Measurements from ENCODE around the gene TREML1. TPM values are rescaled to one million over a fixed set of nuclear protein-coding genes. Genes with fewer than 3 reads are reported as not detected.

TREML1 gene
- total RNA-seq: 1 to 10 TPM in 1 of 2 donors, under 1 TPM in 1; 0.39 to 1.1 TPM
- 1 to 10 TPM; 1.9 to 2.1 TPM for polyA plus RNA-seq (ENCODE audit: insufficient read length in 2 of 2)
- long read RNA-seq, donor 1: 0 reads
- long read RNA-seq, donor 2: 0 reads
- long read RNA-seq, donor 3: 0 reads
- long read RNA-seq, donor 4: 0 reads

- Histone ChIP-seq H3K4me1 (ENCODE audit: control insufficient read depth, insufficient read depth, low read length) (no peaks in the 10 kb centered on the region), H3K27me3 (ENCODE audit: control insufficient read depth, insufficient read depth, low read length) (no peaks in the 10 kb centered on the region), H3K9me3 (ENCODE audit: control insufficient read depth, insufficient read depth, low read length) (no peaks in the 10 kb centered on the region), H3K27ac (ENCODE audit: low read depth, low read length) (no peak within 1 kb of the TSS), H3K36me3 (ENCODE audit: control insufficient read depth, insufficient read depth, low read length) (no peaks in the 10 kb centered on the region), H3K4me3 (ENCODE audit: low read depth, low read length) (no peak within 1 kb of the TSS)
- 80% methylated on average over 5 of the region's 5 CpGs for WGBS (ENCODE audit: insufficient coverage)
- DNase-seq (ENCODE audit: low read depth in 4 of 6, low spot score in 6 of 6): no peak
Measured at GRCh38 chr6:41153992-41154625, at the start of gene TREML1. Gene TREML1 (minus strand): TSS chr6:41154347. CDS start chr6:41154288, 59 bp downstream.

DNA sequence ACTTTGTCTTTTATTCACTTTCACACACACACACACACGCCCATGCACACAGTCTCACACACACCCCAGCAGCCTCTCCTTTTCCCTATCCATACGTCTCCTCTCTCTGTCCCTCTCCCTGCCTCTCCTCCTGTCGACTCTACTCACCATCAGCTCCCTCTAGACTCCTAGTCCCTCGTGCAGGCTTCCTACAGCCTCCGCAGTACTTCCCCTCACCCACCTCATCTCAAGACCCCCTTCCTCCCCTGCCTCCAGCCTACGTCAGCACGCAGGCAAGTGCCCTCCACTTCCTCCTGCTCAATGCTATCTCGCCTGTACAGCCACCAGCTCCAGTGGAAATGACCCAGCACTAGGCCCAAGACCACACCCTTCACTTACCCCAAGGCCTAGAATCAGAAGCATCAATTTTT lies 47.6 kb upstream of the TREML1 start:
- no peak overlapping the region for H3K4me3 ChIP-seq (ENCODE audit: low read depth, low read length)
- H3K27ac ChIP-seq (ENCODE audit: low read depth, low read length): no peak overlapping the region
- no peaks in the 10 kb centered on the region for H3K27me3 ChIP-seq (ENCODE audit: control insufficient read depth, insufficient read depth, low read length)
- H3K9me3 ChIP-seq (ENCODE audit: control insufficient read depth, insufficient read depth, low read length): no peaks in the 10 kb centered on the region
- no peaks in the 10 kb centered on the region for H3K36me3 ChIP-seq (ENCODE audit: control insufficient read depth, insufficient read depth, low read length)
- DNase-seq (ENCODE audit: low read depth in 4 of 6, low spot score in 6 of 6): no peak
- H3K4me1 ChIP-seq (ENCODE audit: control insufficient read depth, insufficient read depth, low read length): no peaks in the 10 kb centered on the region
- WGBS (ENCODE audit: insufficient coverage): 69% methylated on average over 8 of the region's 8 CpGs

DNA sequence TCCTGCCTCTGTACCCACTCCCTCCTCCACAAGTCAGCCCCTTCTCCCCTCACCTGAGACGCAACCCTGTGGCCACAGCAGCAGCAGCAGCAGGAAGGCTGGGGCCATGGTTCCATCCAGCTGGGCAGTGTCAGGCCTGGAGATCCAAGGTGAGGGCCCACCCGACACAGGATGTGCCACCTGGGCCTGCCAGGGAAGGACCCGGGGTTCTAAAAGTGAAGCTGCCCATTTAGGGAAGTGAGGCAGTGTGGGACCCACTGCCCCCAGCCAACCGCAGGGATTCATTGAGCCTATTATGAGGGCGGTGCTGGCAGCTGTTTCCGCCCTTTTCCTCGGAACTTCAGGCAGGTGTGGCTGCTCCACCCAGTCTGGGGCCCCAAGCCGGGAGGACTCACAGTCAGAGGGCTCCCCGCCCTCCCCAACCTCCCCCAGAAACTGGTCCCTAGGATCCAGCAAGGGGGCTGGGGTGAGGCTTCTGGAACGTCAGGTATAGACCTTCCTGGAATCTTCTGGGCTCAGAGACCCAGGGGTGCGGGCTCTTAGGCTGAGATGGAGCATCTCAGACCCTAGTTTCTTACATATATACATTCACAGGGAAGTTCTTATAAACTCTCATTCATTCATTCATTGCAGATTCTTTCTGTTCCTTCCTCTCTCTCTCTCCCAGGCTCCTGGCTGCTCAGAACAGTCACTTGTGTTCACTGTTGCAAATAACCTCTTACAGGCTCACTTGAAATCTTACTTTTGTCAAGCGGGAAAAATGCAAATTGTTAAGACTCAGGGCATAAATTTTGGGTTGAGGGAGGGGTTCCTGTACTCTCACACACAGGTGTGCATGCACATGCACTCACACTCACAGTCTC lies 47.0 kb upstream of the TREML1 start, which contains the start of gene TREML2:
TREML2 (minus strand) TSS at position 249 of the 863 bp plus-strand sequence; CDS start at position 108, 141 bp downstream.
- Histone ChIP-seq H3K9me3 (ENCODE audit: control insufficient read depth, insufficient read depth, low read length) (no peaks in the 10 kb centered on the region), H3K4me1 (ENCODE audit: control insufficient read depth, insufficient read depth, low read length) (no peaks in the 10 kb centered on the region), H3K27ac (ENCODE audit: low read depth, low read length) (no peak within 1 kb of the TSS), H3K27me3 (ENCODE audit: control insufficient read depth, insufficient read depth, low read length) (no peaks in the 10 kb centered on the region), H3K36me3 (ENCODE audit: control insufficient read depth, insufficient read depth, low read length) (no peaks in the 10 kb centered on the region), H3K4me3 (ENCODE audit: low read depth, low read length) (no peak within 1 kb of the TSS)
- 82% methylated on average over 5 of the region's 12 CpGs for WGBS (ENCODE audit: insufficient coverage)
- DNase-seq (ENCODE audit: low read depth in 4 of 6, low spot score in 6 of 6): no peak

- peak in 4 of 6 donors; percentile 0 to 40 (median 4) for DNase-seq (ENCODE audit: low read depth in 4 of 6, low spot score in 6 of 6)
- Histone ChIP-seq H3K27ac (ENCODE audit: low read depth, low read length) (no peak overlapping the region), H3K36me3 (ENCODE audit: control insufficient read depth, insufficient read depth, low read length) (no peaks in the 10 kb centered on the region), H3K9me3 (ENCODE audit: control insufficient read depth, insufficient read depth, low read length) (no peaks in the 10 kb centered on the region), H3K4me3 (ENCODE audit: low read depth, low read length) (no peak overlapping the region), H3K4me1 (ENCODE audit: control insufficient read depth, insufficient read depth, low read length) (no peaks in the 10 kb centered on the region), H3K27me3 (ENCODE audit: control insufficient read depth, insufficient read depth, low read length) (no peaks in the 10 kb centered on the region)
- WGBS (ENCODE audit: insufficient coverage): no CpG with 5 or more reads among the region's 2 CpGs
Measured at GRCh38 chr6:41200296-41200900, 46.3 kb upstream of the TREML1 start.

DNA sequence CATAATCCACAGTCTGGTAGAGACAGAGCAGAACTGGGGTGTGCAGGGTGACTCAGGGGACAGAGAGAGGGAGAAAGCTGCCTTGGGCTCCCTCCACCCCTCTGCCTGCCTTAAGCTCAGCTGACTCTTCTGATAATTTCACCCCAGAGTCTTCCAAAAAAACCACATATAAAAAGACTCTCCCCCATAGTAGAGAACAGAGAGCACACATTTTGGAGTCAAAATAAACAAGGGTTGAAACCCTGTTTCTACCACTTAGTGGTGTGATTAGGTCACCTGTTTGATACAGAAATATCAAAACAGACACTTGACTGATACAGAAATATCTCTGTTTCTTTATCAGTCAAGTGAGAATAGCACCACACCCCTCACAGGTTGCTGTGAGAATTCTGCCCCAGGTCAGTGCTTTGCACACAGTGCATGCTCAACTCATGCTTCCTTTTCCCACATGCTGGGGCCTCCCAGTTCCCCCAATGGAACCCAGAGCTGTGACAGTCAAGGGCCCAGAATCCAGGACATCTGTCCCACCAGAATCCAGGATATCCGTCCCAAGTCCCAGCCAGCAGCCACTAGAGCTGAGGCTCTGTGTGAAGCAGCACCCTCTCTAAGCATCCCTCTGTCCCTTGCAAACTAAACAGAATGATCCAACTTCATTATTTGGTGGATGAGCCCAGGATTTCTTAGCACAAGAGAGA lies 45.6 kb upstream of the TREML1 start:
- WGBS (ENCODE audit: insufficient coverage): 89% methylated on average over 1 of the region's 1 CpG

GRCh38 chr6:41197234-41197633 lies 43.1 kb upstream of the TREML1 start:
- WGBS (ENCODE audit: insufficient coverage): no CpG with 5 or more reads among the region's 3 CpGs
- no peak for DNase-seq (ENCODE audit: low read depth in 4 of 6, low spot score in 6 of 6)
- H3K27ac ChIP-seq (ENCODE audit: low read depth, low read length): no peak overlapping the region
- H3K9me3 ChIP-seq (ENCODE audit: control insufficient read depth, insufficient read depth, low read length): no peaks in the 10 kb centered on the region
- H3K27me3 ChIP-seq (ENCODE audit: control insufficient read depth, insufficient read depth, low read length): no peaks in the 10 kb centered on the region
- no peak overlapping the region for H3K4me3 ChIP-seq (ENCODE audit: low read depth, low read length)
- no peaks in the 10 kb centered on the region for H3K4me1 ChIP-seq (ENCODE audit: control insufficient read depth, insufficient read depth, low read length)
- no peaks in the 10 kb centered on the region for H3K36me3 ChIP-seq (ENCODE audit: control insufficient read depth, insufficient read depth, low read length)

More for the DNA sequence above, 45.6 kb upstream of the TREML1 start:
- Histone ChIP-seq H3K36me3 (ENCODE audit: control insufficient read depth, insufficient read depth, low read length) (no peaks in the 10 kb centered on the region), H3K9me3 (ENCODE audit: control insufficient read depth, insufficient read depth, low read length) (no peaks in the 10 kb centered on the region), H3K27ac (ENCODE audit: low read depth, low read length) (no peak overlapping the region), H3K4me1 (ENCODE audit: control insufficient read depth, insufficient read depth, low read length) (no peaks in the 10 kb centered on the region), H3K4me3 (ENCODE audit: low read depth, low read length) (no peak overlapping the region), H3K27me3 (ENCODE audit: control insufficient read depth, insufficient read depth, low read length) (no peaks in the 10 kb centered on the region)
- DNase-seq (ENCODE audit: low read depth in 4 of 6, low spot score in 6 of 6): no peak

GRCh38 chr6:41194386-41194785 lies 40.2 kb upstream of the TREML1 start:
- H3K4me3 ChIP-seq (ENCODE audit: low read depth, low read length): no peak overlapping the region

DNA sequence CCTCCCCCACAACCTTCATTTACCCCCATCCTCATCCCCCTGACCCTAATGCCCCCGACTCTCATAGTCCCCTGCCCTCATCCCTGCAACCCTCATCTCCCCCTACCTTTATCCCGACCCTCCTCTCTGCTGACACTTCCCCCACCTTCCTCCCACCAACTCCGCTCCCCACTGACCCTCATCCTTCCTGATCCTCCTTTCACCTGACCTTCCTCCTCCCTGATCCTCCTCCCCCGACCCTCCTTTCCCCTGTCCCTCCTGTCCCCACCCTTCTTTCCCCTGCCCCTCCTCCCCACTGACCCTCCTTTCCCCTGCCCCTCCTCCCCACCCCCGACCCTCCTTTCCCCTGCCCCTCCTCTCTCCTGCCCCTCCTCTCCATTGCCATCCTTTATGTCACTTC lies 39.7 kb upstream of the TREML1 start:
- WGBS (ENCODE audit: insufficient coverage): 64% methylated on average over 3 of the region's 5 CpGs
- no peaks in the 10 kb centered on the region for H3K9me3 ChIP-seq (ENCODE audit: control insufficient read depth, insufficient read depth, low read length)

More at GRCh38 chr6:41194386-41194785, 40.2 kb upstream of the TREML1 start:
- Histone ChIP-seq H3K36me3 (ENCODE audit: control insufficient read depth, insufficient read depth, low read length) (no peaks in the 10 kb centered on the region), H3K27ac (ENCODE audit: low read depth, low read length) (no peak overlapping the region), H3K9me3 (ENCODE audit: control insufficient read depth, insufficient read depth, low read length) (no peaks in the 10 kb centered on the region), H3K27me3 (ENCODE audit: control insufficient read depth, insufficient read depth, low read length) (no peaks in the 10 kb centered on the region), H3K4me1 (ENCODE audit: control insufficient read depth, insufficient read depth, low read length) (no peaks in the 10 kb centered on the region)
- no peak for DNase-seq (ENCODE audit: low read depth in 4 of 6, low spot score in 6 of 6)
- 98% methylated on average over 3 of the region's 3 CpGs for WGBS (ENCODE audit: insufficient coverage)

DNA sequence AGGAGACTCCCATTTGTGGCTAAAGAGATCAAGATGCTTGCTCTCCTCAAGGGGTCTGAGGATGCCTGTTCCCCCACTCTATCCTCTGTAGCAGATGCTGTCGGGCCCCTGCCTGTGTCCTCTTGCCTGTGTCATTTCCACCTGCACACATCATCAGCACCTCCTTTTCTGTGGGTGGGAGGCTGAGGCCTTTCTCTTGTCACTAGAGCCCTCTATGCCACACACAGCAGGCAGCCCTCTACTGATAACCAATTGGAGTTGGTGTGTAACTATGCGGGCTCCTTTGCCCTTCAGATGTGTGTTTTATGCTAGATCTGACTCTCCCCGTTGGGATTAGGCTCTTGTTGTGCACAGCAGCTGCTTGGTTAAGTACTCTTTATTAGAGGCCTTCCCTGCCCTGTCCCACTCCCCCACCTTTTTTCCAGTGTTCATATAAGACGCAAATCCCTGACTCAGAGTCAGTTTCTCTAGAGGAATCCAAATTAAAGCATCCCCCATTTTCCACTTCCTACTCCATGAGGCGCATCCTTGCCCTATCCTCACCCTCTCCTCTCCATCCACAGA lies 39.1 kb upstream of the TREML1 start:
- 81% methylated on average over 4 of the region's 5 CpGs for WGBS (ENCODE audit: insufficient coverage)
- Histone ChIP-seq H3K9me3 (ENCODE audit: control insufficient read depth, insufficient read depth, low read length) (no peaks in the 10 kb centered on the region), H3K27ac (ENCODE audit: low read depth, low read length) (no peak overlapping the region), H3K4me3 (ENCODE audit: low read depth, low read length) (no peak overlapping the region), H3K36me3 (ENCODE audit: control insufficient read depth, insufficient read depth, low read length) (no peaks in the 10 kb centered on the region), H3K27me3 (ENCODE audit: control insufficient read depth, insufficient read depth, low read length) (no peaks in the 10 kb centered on the region), H3K4me1 (ENCODE audit: control insufficient read depth, insufficient read depth, low read length) (no peaks in the 10 kb centered on the region)
- DNase-seq (ENCODE audit: low read depth in 4 of 6, low spot score in 6 of 6): no peak

More for the DNA sequence above, 39.7 kb upstream of the TREML1 start:
- Histone ChIP-seq H3K27ac (ENCODE audit: low read depth, low read length) (no peak overlapping the region), H3K27me3 (ENCODE audit: control insufficient read depth, insufficient read depth, low read length) (no peaks in the 10 kb centered on the region), H3K4me3 (ENCODE audit: low read depth, low read length) (no peak overlapping the region), H3K4me1 (ENCODE audit: control insufficient read depth, insufficient read depth, low read length) (no peaks in the 10 kb centered on the region), H3K36me3 (ENCODE audit: control insufficient read depth, insufficient read depth, low read length) (no peaks in the 10 kb centered on the region)
- DNase-seq (ENCODE audit: low read depth in 4 of 6, low spot score in 6 of 6): no peak

Data from spinal cord (tissue), 10 donors.